Middle frontal gyrus (tissue), 1 donor: Measurements from ENCODE around the gene CATSPER3.
"Not testable (repeated sequence)": the region's sequence is repeated elsewhere in the genome, so short reads cannot be mapped to it uniquely, and the experiment has no call there.

Experiments
- DNase-seq: peaks from one replicate; pipeline ENCODE4 v3.0.0-alpha.2; 2015; ENCODE audit warnings: low spot score; ENCODE audit errors: extremely low spot score

CATSPER3 gene

DNA sequence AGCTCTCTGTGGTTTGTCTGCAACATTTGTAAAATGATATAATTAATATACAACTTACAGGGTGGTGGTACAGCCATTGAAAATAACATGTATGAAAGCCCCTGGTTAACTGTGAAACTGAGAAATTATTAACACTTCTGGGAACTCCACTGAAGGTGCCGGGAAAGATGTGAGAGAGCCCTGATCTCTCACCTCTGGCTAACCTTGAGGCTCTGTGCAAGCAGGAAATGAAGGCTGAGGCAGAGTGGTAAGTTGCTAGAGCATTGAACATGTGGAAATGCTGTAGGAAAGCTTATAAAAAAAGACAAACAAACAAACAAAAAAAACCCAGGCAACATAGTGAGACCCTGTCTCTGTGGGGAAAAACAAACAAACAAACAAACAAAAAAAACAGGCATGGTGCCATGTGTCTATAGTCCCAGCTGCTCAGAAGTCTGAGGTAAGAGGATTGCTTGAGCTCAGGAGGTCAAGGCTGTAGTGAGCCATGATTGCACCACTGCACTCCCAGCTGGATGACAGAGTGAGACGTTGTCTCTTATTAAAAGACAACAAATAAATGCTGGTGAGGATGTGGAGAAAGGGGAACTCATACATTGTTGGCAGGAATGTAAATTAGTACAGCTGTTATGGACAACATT lies 7.5 kb downstream of the CATSPER3 start:
- no peak for DNase-seq

DNA sequence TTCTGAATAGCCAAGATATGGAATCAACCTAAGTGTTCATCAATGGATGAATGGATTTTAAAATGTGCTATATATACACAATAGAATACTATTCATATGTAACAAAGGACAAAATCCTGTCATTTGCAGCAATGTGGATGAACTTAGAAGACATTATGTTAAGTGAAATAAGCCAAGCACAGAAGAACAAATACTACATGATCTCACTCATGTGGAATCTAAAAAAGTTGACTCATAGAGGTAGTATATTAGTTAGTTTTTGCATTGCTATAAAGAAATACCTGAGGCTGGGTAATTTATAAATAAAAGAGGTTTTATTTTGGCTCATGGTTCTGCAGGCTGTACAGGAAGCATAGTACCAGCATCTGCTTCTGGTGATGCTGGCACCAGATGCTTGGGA lies 8.1 kb downstream of the CATSPER3 start:
- no peak for DNase-seq

DNA sequence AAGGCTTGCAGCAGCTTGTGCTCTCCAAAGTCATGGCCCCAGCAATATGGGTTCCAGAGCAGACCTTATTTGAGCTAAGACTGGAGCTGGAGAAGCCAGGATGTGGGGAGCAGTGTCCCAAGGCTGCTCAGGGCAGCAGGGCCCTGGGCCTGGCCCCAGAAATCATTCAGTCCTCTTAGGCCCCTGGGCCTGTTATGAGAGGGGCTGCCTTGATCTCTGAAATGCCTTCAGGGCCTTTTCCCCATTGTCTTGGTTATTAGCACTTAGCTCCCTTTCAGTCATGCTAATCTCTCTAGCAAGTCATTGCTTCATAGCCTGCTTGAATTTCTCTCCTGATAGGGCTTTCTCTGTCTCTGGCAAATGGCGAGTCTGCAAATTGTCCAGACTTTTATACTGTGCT lies 9.1 kb downstream of the CATSPER3 start:
- no peak for DNase-seq

DNA sequence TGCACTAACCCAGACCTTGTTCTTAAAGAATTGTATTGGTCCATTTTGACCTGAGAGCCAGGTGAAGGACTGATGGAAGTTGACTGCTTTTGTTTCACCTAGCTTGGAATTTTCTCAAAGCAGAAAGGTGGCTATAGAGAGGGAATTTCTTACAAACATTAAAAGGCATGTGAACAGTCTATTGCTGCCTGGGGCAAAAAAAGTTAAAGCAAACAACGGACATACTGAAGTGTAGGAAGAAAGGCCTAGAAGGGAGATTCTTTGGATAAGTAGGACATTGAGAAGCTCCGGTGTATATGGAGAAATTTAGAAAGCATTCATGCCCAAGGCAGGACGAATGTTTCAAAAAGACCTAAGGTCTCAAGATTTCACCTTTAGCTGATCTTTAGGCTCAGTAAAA lies 11.7 kb downstream of the CATSPER3 start:
- no peak for DNase-seq

DNA sequence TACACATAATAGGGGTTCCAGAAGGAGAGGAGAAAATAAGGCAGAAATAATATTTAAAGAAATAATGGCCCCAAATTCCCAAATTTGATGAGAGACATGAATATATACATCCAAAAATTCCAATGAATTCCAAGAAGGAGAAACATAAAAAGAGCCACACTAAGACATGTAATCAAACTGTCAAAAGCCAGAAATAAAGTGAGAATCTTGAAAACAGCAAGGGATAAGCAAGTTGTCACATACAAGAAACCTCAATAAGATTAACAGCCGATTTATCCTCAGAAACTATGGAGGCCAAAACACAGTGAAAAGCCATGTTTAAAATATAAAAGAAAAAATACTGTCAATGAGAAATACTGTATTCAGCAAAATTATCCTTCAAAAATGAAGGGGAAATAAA lies 14.5 kb downstream of the CATSPER3 start:
- no peak for DNase-seq

DNA sequence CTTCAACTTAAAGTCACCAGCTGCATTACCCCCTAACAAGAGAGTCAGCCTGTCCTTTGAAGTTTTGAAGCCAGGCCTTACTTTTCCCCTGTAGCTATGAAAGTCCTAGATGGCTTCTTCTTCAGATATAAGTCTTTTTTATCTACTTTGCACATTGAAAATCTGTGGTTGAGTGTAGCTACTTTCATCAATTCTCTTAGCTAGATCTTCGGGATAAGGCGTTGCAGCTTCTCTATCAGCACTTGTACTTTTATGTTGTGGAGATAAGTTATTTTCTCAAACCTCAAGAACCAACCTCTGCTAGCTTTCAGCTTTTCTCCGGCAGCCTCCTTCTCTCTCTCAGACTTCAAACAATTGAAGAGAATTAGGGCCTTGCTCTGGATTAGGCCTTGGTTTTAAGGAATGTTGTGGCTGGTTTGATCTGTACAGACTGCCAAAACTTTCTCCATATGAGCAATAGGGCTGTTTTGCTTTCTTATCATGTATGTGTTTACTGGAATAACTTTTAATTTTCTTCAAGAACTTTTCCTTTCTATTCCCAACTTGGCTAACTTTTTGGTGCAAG lies 21.6 kb downstream of the CATSPER3 start:
- DNase-seq: no peak

DNA sequence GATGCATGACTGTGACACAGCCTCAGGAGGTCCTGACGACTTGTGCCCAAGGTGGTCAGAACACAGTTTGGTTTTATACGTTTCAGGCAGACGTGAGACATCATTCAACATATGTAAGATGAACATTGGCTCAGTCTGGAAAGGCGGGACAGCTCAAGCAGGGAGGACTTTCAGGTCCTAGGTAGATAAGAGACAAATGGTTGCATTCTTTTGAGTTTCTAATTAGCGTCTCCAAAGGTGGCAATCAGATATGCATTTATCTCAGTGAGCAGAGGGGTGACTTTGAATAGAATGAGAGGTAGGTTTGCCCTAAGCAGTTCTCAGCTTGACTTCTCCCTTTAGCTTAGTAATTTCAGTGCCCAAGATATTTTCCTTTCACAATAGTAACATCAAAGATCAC lies 22.5 kb downstream of the CATSPER3 start:
- DNase-seq: not testable (repeated sequence)

DNA sequence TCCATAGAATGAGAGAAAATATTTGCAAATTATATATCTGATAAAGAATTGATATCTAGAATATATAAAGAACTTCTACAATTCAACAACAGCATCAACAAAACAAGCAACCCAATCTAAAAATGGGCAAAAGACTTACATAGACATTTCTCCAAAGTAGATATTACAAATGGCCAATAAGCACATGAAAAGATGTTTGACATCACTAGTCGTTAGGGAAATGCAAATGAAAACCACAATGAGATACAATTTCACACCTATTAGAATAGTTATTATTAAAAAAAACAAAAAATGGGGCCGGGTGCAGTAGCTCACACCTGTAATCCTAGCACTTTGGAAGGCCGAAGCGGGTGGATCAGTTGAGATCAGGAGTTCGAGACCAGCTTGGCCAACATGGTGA lies 24.4 kb downstream of the CATSPER3 start:
- no peak for DNase-seq

DNA sequence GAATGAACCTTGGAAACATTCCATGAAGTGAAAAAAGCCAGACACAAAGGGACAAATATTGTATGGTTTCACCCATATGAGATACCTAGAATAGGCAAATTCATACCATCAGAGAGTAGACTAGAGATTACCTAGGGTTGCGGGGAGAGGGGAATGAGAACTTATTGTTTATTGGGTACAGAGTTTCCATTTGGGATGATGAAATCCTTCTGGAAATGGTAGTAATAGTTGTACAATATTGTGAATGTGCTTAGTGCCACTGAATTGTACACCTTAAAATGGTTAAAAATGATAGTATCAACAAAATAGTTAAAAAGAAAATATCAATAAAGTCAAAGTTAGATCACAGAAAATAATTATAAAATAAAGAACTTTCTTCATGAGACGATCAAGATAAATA lies 25.5 kb downstream of the CATSPER3 start:
- DNase-seq: no peak

DNA sequence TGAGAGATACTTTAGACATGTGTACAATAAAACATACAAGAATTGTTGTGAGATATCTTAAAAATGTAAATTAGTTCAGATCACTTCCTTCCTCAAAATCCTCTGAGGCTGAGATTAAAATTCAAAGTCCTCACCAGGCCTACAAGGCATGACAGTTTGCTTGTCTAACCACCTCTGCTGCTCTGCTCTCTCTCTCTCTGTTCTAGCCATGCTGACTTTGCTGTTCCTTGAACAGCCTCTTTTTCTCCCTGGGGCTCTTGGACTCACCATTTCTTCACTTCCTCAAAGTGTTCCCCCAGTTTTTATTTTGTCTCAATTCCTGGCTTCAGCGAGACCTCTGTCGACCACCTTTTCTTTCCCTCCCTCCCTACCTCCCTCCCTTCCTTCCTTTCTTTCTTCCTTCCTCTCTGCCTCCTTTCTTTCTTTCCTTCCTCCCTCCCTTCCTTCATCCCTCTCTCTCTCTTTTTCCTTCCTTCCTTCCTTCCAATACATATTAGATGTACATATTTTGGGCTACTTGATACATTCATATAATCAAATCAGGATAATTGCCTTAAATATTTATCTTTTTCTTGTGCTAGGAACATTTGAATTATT lies 27.0 kb downstream of the CATSPER3 start:
- no peak for DNase-seq

DNA sequence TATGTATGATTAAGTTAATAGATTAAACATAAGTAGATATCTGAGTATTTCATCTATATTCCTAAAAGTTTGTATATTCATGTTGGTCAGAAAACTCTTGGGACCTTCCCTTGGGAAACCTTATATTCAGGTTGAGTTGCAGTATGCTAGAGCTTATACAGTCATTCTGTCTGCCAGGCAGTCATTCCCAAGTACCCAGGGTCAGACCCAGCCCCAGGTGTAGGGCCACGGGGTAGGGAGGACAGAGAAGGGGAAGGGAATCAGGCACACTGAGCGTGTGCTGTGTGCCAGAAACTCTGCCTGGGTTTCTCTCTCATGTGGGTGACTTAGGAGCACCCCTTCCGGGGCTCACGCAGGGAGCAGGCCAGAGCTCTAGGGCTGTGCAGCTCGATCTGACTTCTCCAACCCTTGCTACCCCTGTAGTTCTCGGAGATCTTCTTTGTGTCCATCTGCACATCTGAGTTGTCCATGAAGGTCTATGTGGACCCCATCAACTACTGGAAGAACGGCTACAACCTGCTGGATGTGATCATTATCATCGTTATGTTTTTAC lies 28.2 kb downstream of the CATSPER3 start:
- DNase-seq: no peak

DNA sequence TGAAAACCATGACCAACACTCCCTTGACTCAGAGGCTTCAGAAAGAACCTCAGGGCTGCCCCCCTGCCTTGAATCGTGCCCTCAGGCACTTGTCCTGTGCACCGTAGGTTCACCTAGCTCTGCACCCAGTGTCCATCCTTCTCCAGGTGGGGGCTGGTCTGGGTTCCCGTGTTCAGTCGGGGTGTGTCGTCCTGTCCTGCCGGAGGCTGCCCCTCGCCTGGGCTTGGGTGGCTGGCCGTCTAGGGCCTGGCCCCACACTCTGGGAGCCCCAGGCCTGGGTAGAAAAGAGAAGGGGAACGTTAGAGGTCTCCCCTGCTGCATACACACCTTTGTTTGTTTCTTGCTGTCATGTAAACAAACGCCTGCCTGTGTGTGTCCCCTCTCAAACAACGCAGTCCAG lies 29.3 kb downstream of the CATSPER3 start:
- DNase-seq: no peak

DNA sequence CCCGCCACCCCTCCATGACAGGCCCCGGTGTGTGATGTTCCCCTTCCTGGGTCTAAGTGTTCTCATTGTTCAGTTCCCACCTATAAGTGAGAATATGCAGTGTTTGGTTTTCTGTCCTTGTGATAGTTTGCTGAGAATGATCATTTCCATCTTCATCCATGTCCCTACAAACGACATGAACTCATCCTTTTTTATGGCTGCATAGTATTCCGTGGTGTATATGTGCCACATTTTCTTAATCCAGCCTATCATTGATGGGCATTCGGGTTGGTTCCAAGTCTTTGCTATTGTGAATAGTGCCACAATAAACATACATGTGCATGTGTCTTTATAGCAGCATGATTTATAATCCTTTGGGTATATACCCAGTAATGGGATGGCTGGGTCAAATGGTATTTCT lies 30.4 kb downstream of the CATSPER3 start:
- not testable (repeated sequence) for DNase-seq

DNA sequence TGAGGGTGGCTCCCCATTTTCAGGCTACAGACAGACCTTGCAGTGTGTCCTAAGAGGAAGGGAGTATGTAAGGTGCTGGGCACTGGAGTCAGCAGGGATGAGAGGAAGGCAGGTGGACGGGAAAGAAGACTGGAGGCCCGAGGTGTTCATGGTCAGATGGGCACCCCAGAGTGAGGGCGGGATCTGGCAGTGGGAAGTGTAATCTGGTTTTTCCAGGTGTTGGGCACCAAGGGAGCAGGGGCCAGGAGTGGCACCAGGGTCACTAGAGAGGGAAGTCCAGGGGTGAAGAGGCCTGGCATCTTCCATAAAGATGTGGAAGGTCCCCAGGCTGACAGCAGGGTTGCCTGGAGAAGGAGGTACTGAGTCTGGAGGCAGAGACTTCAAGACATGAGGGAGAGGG lies 36.7 kb downstream of the CATSPER3 start:
- DNase-seq: no peak

DNA sequence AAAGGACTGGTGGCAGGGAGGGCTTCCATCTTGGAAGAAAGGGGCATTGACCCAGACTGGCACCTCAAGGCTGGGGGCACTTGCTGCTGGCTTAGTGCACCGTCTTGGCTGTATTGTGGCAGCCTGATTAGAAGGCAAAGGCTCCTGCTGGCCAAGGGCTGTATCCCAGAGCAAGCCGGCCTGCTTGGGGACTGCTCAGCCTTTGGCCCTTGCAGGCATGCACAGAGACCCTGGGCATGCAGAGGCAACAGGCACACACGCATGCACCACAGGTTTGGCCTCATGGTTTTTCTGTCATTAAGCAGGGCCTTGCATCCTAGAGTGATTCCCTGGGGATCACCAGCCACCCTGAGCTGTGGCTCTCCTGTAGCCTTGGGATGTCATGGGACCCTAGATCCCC lies 37.4 kb downstream of the CATSPER3 start:
- DNase-seq: no peak

DNA sequence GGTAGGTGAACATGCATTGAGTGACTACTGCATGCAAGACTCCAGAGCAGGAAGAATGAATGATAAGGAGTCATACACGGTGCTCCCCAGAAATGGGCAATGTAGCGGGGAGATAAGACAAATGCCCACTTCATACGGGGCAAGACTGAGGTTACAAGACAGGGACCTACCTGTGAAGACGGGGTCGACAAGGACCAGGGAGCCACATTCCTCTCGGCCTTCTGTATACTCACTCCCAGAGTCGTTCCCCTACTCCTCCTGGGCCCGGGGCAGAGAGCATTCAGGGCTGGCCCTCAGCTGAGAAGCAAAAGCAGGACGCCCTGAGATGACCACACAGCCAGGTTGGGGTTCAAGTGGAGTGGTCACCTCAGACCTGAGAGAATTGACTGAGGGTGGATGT lies 39.6 kb downstream of the CATSPER3 start:
- no peak for DNase-seq

DNA sequence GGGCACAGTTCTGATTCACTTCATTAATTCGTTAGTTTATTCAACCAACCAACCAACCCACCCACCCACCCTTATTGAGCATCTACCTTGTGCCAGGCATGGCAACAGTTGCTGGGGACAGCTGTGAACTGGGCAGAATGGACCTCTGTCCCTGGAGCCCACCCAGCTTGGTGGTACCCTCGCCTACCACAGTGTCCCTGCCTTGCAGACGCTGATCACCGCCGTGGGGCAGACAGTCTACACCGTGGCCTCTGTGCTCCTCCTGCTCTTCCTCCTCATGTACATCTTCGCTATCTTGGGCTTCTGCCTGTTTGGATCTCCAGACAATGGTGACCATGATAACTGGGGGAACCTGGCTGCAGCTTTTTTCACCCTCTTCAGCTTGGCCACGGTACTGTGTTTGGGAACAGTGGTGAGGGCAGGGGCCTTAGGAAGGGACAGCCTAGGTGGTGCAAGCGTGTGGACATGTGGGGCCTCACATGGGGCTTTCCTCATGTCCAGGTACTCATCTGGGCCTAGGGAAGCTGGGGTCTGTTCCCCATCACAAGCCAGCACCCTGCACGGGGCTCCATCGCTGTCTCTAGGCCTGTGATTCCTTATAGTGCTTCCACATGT lies 40.1 kb downstream of the CATSPER3 start:
- no peak for DNase-seq

DNA sequence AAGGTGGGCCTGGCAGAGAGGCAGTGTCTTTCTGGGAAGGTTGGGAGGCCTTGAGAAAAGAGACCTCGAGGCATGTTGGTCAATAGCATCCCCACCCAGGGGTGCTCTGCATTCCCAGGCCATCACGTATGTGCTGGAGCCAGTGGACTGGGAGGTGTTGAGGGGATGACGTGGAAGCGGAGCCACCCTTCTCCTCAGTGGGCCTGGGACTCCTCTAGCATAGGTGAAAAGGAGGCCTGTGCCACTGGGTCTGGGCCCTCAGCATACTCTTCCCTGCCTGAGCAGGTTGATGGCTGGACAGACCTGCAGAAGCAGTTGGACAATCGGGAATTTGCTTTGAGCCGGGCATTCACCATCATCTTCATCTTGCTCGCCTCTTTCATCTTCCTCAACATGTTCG lies 40.8 kb downstream of the CATSPER3 start:
- no peak for DNase-seq

DNA sequence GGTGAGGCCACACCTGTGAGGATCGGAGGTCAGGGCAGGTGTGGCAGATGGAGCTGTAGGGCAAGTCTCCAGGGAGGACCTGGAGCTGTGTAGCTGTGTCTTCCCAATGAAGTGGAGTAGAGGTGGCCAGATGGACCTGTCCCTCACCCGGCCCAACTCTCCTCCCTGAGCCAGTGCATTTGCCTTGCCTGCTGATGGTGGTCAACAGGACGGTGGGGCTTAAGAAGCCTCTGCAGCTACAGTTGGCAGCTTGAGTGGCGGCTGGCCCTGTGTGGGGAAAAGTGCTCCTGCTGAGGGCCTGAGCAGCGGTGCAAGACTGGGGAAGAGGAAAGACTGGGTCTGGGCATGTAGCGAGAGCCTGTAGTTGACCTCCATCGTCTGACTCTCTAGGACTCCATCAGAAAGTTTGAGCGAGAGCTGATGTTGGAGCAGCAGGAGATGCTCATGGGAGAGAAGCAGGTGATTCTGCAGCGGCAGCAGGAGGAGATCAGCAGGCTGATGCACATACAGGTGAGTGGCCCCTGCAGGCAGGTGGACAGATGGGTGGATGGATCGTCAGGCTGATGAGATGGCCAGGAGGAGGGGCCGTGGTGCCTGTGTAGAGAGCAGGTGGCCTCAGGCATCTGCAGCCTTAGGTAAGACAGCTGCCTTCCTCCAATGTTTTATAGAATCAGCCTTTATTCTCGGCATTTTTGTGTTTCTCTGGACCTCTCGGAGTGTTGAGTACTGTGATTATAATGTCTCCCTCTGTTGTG lies 41.5 kb downstream of the CATSPER3 start:
- no peak for DNase-seq

DNA sequence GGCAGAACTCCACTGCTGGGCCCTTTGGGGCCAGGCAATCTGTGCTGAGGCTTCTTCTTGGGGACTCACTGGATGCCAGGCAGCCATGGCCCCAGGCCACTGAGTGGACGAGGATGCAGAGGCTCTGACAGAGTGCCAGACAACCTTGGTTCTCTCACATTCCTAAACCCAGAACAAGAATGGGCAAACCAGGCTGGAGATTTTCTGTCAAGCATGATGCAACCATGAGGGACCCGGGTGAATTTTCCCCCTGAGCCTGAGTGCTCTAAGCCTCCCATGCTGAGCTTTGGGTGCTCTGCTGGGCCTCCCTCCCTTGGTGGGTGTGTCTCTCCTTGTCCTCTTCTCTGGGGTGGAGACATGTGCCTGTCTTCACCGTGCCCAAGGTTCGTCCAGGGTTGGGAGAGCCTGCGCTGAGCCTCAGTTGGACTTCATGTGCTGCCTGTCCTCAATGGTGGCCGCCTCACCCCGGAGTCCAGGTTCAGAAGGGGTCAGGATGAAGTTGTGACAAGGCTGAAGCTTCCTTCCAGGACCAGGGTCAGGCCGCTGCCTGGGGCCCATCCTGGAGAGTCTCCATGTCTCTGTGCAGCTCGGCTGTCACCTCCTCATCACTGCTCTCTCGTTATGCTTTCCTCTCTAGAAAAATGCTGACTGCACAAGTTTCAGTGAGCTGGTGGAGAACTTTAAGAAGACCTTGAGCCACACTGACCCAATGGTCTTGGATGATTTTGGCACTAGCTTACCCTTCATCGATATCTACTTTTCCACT lies 42.2 kb downstream of the CATSPER3 start:
- DNase-seq: no peak
